ENCODE data around the gene COL12A1. TPM values are rescaled to one million over a fixed set of nuclear protein-coding genes. Genes with fewer than 3 reads are reported as not detected.

The COL12A1 gene
- total RNA-seq, 1 experiment from 2014 or later = 0.96 TPM

GRCh38 chr6:75230484-75231325 lies 24.9 kb upstream of the COL12A1 start:
- Histone ChIP-seq H3K14ac (ENCODE audit: insufficient read depth, low read length) (no peak overlapping the region), H4K20me1 (ENCODE audit: control insufficient read depth, insufficient read depth, insufficient read length) (no peaks in the 10 kb centered on the region), H3K56ac (ENCODE audit: insufficient read length, low read depth, low read length) (no peak overlapping the region), H4K91ac (ENCODE audit: insufficient read length, low read depth, low read length) (no peak overlapping the region), H3K27ac (ENCODE audit: insufficient read length, low read depth, low read length) (no peak overlapping the region), H3T11ph (ENCODE audit: low read length) (no peak overlapping the region), H2BK120ac (ENCODE audit: low read depth, low read length, poor library complexity, severe bottlenecking) (peak overlapping the region; percentile 4), H3K18ac (ENCODE audit: insufficient read length, low read depth, low read length) (no peak overlapping the region), H4K8ac (replicated peaks; ENCODE audit: insufficient read length, low read depth, low read length) (no peak overlapping the region), H2BK12ac (ENCODE audit: insufficient read length, low read depth, low read length) (no peak overlapping the region), H2AFZ (ENCODE audit: low read length) (no peak overlapping the region), H3K4me1 (ENCODE audit: insufficient read depth, low read length) (peaks cover 4% of the 10 kb centered on the region; the same call in 1 of the 2 replicates), H3K27me3 (ENCODE audit: insufficient read depth, low read length) (no peaks in the 10 kb centered on the region), H2BK5ac (ENCODE audit: insufficient read length, low read length) (no peak overlapping the region), H3K23ac (ENCODE audit: insufficient read length, low read depth, low read length) (no peak overlapping the region), H3K4me2 (ENCODE audit: insufficient read depth, insufficient read length, low read length) (no peak overlapping the region), H2AK5ac (ENCODE audit: insufficient read length, low read length) (no peak overlapping the region), H3K4ac (ENCODE audit: low read depth, low read length) (no peak overlapping the region), H3K9ac (ENCODE audit: extremely low read depth, insufficient read length, low read length) (no peak overlapping the region), H4K5ac (ENCODE audit: insufficient read length, low read depth, low read length) (no peak overlapping the region), H3K9me3 (ENCODE audit: control insufficient read depth, low read depth, low read length) (no peaks in the 10 kb centered on the region), H2BK15ac (ENCODE audit: low read depth, low read length) (no peak overlapping the region), H3K79me2 (ENCODE audit: insufficient read depth, low read length) (no peaks in the 10 kb centered on the region), H2BK20ac (ENCODE audit: low read depth, low read length, poor library complexity, severe bottlenecking) (no peak overlapping the region), H3K79me1 (ENCODE audit: insufficient read depth, low read depth, low read length, poor library complexity, severe bottlenecking) (no peaks in the 10 kb centered on the region), H3K23me2 (ENCODE audit: insufficient read length, low read depth, low read length, poor library complexity, severe bottlenecking) (no peaks in the 10 kb centered on the region)
- H3K9me3 Mint-ChIP-seq = no peaks in the 10 kb centered on the region
- H3K36me3 Mint-ChIP-seq (ENCODE audit: insufficient read depth in 1 of 3, low read depth in 3 of 3) = no peaks in the 10 kb centered on the region
- peaks cover 28 to 33% of the 10 kb centered on the region in 2 experiments for H3K4me1 Mint-ChIP-seq
- TF ChIP-seq CTCF (conservative IDR thresholded peaks at IDR 0.05) = peak; percentile 82
- H3K4me3 Mint-ChIP-seq = no peak overlapping the region
- H3K27me3 Mint-ChIP-seq (ENCODE audit: low read depth) = no peaks in the 10 kb centered on the region
- WGBS (ENCODE audit: extremely low coverage, insufficient read length, low lambda C conversion rate) = no CpG with 5 or more reads among the region's 10 CpGs
- H3K27ac Mint-ChIP-seq = no peak overlapping the region; a peak in 1 of 7 replicates
- no peak for DNase-seq

Measured in H9 (cell line).